Measurements from ENCODE around the gene SORCS2.

SORCS2 gene

DNA sequence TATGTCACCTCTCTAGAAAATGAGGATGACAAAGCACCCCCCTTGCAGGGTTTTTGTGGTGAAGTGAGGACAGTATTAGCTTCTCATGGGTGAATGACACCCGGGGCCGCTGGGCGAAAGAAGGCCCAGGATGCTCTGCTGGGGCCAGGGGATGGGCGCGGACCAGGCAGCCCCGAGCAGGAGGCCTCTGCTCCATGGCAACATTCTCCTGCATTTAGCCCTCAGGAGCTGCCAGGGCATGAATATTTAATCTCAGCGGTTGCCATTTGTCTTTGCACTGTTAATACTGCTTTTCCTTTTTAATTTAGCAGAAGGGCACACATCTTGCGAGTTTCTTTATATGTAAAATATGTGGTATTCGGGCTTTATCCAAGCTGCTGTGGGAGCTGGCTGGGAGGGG is 272.7 kb downstream of the SORCS2 start:
- no peak for DNase-seq (ENCODE audit: extremely low read depth, low read depth)
- TF ChIP-seq, protein P1, sequence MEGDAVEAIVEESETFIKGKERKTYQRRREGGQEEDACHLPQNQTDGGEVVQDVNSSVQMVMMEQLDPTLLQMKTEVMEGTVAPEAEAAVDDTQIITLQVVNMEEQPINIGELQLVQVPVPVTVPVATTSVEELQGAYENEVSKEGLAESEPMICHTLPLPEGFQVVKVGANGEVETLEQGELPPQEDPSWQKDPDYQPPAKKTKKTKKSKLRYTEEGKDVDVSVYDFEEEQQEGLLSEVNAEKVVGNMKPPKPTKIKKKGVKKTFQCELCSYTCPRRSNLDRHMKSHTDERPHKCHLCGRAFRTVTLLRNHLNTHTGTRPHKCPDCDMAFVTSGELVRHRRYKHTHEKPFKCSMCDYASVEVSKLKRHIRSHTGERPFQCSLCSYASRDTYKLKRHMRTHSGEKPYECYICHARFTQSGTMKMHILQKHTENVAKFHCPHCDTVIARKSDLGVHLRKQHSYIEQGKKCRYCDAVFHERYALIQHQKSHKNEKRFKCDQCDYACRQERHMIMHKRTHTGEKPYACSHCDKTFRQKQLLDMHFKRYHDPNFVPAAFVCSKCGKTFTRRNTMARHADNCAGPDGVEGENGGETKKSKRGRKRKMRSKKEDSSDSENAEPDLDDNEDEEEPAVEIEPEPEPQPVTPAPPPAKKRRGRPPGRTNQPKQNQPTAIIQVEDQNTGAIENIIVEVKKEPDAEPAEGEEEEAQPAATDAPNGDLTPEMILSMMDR (IDR thresholded peaks at IDR 0.05; ENCODE audit: low read depth, low read length): no peak

DNA sequence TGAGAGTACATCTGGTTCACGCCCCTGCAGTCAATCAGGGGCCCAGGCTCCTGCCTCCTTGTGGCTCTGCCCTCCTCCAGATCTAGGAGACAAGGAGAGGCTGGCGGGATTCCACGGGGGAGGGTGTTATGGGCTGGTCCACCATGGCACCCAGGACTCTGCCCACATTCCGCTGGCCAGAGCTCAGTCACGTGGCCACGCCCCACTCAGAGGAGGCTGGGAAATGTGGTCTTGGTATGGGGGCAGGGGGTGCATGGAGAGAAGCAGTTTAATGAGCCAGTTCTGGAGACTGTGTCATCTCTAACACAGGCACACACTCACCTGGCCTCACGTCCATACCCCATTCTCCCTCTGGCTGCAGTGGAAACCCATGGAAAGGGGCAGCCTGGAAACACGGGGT is 273.9 kb downstream of the SORCS2 start:
- no peak for DNase-seq (ENCODE audit: extremely low read depth, low read depth)
- TF ChIP-seq, protein P1 (IDR thresholded peaks at IDR 0.05; ENCODE audit: low read depth, low read length): no peak

DNA sequence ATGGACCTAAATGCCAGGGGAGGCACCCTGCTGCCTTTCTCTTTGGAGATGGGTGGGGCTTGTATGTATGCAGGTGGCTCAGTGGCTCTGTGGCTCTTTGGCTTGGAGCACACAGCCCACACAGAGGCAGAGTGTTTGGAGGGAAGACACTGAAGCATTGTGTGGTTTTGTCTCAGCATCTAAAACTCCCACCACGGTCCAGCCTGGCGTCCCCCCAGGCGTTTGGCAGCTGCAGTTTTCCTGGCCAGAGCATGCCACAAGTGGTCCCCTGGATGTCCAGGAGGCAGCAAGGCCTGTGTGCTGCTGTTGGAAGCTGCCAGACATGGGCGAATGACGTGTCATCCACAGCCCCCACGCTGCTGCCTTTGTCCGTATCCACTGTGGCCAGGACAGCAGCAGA is 274.6 kb downstream of the SORCS2 start:
- TF ChIP-seq, protein P1 (IDR thresholded peaks at IDR 0.05; ENCODE audit: low read depth, low read length): no peak

DNA sequence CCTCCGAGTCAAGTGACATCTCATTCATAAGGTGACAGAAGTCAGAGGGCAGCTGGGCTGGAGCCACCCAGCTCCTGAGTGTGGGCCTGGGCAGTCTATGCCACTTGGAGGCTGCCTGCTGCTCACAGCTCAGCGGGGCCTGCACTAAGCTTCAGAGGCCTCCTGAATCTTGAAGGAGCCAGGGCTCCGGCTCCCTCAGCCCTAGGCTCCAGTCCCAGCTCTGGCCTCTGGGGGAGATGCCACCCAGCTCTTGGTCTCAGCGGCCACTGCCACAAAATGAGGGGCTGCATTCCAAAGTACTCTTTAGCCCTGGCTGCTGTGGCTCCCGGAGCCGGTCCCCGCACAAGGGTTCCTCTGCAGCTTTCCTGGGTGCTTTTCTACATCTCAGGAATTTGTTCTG is 275.1 kb downstream of the SORCS2 start:
- TF ChIP-seq, protein P1 (IDR thresholded peaks at IDR 0.05; ENCODE audit: low read depth, low read length): no peak
- DNase-seq (ENCODE audit: extremely low read depth, low read depth): no peak

More for the DNA sequence above, 274.6 kb downstream of the SORCS2 start:
- no peak for DNase-seq (ENCODE audit: extremely low read depth, low read depth)

DNA sequence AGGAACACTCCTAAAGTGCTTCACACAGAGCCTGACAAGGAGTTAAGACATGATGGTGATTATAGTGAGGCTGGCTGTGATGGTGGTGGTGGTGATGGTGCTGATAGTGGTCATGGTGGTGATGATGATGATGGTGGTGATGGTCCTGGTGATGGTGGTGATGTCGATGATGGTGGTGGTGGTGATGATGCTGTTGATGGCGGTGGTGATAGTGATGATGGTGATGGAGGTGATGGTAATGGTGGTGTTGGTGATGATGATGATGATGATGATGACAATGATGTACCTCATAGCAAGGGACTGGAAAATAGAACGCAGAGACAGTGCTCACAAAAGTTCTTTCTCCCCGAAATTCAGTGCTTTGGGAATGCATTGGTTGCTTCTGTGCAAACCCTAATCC is 276.7 kb downstream of the SORCS2 start:
- TF ChIP-seq, protein P1 (IDR thresholded peaks at IDR 0.05; ENCODE audit: low read depth, low read length): no peak
- DNase-seq (ENCODE audit: extremely low read depth, low read depth): no peak

DNA sequence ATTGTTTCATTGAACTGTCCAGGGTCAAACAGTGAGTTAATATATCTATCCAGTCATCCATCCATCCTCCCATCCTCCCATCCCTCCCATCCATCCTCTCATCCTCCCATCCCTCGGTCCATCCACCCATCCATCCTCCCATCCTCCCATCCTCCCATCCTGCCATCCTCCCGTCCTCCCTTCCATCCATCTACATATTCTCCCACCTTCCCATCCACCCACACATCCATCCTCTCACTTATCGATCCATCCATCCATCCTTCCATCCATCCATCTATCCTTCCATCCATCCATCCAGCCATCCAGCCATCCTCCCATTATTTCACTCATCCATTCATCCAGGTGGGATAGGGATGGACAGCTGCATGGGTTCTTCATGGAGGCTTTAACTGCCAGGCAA is 277.8 kb downstream of the SORCS2 start:
- TF ChIP-seq, protein P1 (IDR thresholded peaks at IDR 0.05; ENCODE audit: low read depth, low read length): no peak
- DNase-seq (ENCODE audit: extremely low read depth, low read depth): no peak

DNA sequence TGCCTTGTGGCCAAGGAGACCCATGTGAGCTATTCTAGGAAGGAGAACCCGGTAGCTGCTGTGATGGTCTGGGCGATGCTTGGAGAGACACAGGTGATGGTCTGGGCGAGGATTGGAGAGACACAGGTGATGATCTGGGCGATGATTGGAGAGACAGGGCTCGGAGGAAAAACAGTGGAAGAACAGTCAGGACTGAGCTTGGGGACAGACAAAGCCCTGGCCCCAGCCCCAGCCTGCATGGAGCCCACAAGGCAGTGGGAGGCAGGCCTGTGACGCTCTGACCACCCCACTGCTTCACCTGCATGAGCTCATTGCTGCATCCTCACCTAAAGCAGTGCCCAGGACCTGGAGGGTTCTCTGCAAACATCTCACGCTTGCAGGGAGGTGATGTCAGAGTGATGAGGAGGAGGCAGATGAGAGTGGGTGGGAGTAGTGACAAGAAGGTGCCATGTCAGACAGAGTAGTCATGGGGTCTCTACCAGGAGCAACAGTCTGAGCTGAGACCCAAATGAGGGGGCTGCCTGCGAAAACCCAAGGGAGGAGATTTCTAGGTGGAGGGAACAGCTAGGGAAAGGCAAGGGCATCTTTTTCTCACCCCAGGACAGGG is 278.3 kb downstream of the SORCS2 start:
- no peak for DNase-seq (ENCODE audit: extremely low read depth, low read depth)
- TF ChIP-seq, protein P1 (IDR thresholded peaks at IDR 0.05; ENCODE audit: low read depth, low read length): no peak

Measured in AG09319 (cell line).